ENCODE data around the gene ART3. TPM values are rescaled to one million over a fixed set of nuclear protein-coding genes. Genes with fewer than 3 reads are reported as not detected.

Gene ART3
- total and polyA plus RNA-seq, 9 of the 15 experiments (the other 6 are each of a cell fraction or from before 2014, with no cell fraction given), result 0.69 to 1.4 (median 1.1) TPM; not detected in 1

DNA sequence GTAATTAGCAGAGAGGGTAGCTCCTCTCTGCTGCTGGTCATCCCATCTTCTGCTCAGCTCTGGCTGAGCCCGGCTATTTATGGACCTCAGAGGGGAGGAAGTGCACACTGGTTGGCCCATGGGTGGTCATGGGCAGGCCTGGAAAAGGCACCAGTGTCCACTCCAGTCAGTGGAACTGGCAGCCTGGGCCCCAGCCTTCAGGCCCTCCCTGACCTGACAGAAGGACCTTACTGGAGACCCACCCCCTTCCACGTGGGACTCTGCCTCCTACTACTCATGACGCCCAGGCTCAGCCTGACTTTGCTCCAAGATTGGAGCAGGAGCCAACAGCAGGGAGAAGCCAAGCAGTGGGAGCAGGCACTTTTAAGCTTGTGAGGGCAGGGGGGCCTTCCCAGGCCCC lies 8.0 kb upstream of the ART3 start:
- Histone ChIP-seq H3K9me3 (replicated peaks; ENCODE audit: control insufficient read depth, insufficient read depth, low read depth, low read length) (no peaks in the 10 kb centered on the region), H3K9me1 (ENCODE audit: control insufficient read depth, insufficient read depth, low read length) (no peaks in the 10 kb centered on the region), H3K27ac (ENCODE audit: extremely low read depth, low read depth, low read length) (no peak overlapping the region), H3K4me1 (replicated peaks in 1 of 2; ENCODE audit: control insufficient read depth in 2 of 2, insufficient read depth in 2 of 2, low read length in 2 of 2) (no peaks in the 10 kb centered on the region), H2AFZ (ENCODE audit: low read depth, low read length) (no peak overlapping the region), H3K79me2 (ENCODE audit: control insufficient read depth, insufficient read depth, low read length) (no peaks in the 10 kb centered on the region), H3K36me3 (ENCODE audit: control insufficient read depth, insufficient read depth, low read length) (no peaks in the 10 kb centered on the region), H3K4me3 (no peak overlapping the region), H3K4me2 (ENCODE audit: insufficient read depth, low read length) (no peak overlapping the region), H3K27me3 (ENCODE audit: control insufficient read depth in 2 of 2, insufficient read depth in 2 of 2, low read length in 2 of 2) (no peaks in the 10 kb centered on the region), H4K20me1 (replicated peaks; ENCODE audit: control insufficient read depth, insufficient read depth, low read length) (no peaks in the 10 kb centered on the region), H3K9ac (ENCODE audit: insufficient read depth in 1 of 2, low read depth in 2 of 2, low read length in 2 of 2) (no peak overlapping the region)
- intact Hi-C loops (cut with micrococcal nuclease) (loop anchor here (2.0 to 5.0 kb wide), 3 partner anchors 20 to 169 kb away; no protein-coding TSS in a partner anchor), in situ Hi-C loops (cut with MboI) (loop anchor here (5.0 kb wide), 1 partner anchor 69 kb away; no protein-coding TSS in a partner anchor)
- no peak for ATAC-seq
- no peak for DNase-seq (ENCODE audit: extremely low read depth in 1 of 4, low spot score in 3 of 4)
- ChIA-PET CTCF (ENCODE audit: low intra/inter-chr PET ratio) (interaction anchor here (0.7 to 1.9 kb wide), 3 partner anchors 68 to 225 kb away, joined by 3 to 10 read pairs (median 4); no protein-coding TSS in a partner anchor), POLR2A (no interaction called here)
- BruUV-seq (replicated peaks), result no TSS peak
- 34% methylated on average over 3 of the region's 3 CpGs for WGBS (ENCODE audit: insufficient coverage, low coverage, missing lambda C conversion rate)
- TF ChIP-seq ZNF232 (CRISPR knock-in tag; IDR thresholded peaks at IDR 0.05) (no peak), GTF2A2 (tag; IDR thresholded peaks at IDR 0.05) (no peak), CBFB (CRISPR knock-in tag; IDR thresholded peaks at IDR 0.05) (no peak), NR1H2 (CRISPR knock-in tag; IDR thresholded peaks at IDR 0.05) (no peak), DPF2 (IDR thresholded peaks at IDR 0.05) (no peak), SMAD2 (IDR thresholded peaks at IDR 0.05; ENCODE audit: low read depth, low read length) (no peak), POLR2A (conservative IDR thresholded peaks at IDR 0.05) (no peak), NFATC3 (IDR thresholded peaks at IDR 0.05) (no peak), HOXB6 (CRISPR knock-in tag; IDR thresholded peaks at IDR 0.05; ENCODE audit: borderline replicate concordance) (no peak), POLR2B (IDR thresholded peaks at IDR 0.05; ENCODE audit: low read depth, partially characterized antibody) (no peak)
- TF ChIP-seq, protein P1, sequence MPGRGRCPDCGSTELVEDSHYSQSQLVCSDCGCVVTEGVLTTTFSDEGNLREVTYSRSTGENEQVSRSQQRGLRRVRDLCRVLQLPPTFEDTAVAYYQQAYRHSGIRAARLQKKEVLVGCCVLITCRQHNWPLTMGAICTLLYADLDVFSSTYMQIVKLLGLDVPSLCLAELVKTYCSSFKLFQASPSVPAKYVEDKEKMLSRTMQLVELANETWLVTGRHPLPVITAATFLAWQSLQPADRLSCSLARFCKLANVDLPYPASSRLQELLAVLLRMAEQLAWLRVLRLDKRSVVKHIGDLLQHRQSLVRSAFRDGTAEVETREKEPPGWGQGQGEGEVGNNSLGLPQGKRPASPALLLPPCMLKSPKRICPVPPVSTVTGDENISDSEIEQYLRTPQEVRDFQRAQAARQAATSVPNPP (IDR thresholded peaks at IDR 0.05; ENCODE audit: borderline replicate concordance, insufficient read depth, insufficient read length), result no peak
- TF ChIP-seq, protein P2, sequence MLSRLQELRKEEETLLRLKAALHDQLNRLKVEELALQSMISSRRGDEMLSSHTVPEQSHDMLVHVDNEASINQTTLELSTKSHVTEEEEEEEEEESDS (CRISPR knock-in tag; IDR thresholded peaks at IDR 0.05), result no peak
- no peak for FAIRE-seq
